Measurements from ENCODE around the gene TMEM179B.

GRCh38 chr11:62810748-62811147 is 23.5 kb downstream of the TMEM179B start:
- TF ChIP-seq, protein P1, sequence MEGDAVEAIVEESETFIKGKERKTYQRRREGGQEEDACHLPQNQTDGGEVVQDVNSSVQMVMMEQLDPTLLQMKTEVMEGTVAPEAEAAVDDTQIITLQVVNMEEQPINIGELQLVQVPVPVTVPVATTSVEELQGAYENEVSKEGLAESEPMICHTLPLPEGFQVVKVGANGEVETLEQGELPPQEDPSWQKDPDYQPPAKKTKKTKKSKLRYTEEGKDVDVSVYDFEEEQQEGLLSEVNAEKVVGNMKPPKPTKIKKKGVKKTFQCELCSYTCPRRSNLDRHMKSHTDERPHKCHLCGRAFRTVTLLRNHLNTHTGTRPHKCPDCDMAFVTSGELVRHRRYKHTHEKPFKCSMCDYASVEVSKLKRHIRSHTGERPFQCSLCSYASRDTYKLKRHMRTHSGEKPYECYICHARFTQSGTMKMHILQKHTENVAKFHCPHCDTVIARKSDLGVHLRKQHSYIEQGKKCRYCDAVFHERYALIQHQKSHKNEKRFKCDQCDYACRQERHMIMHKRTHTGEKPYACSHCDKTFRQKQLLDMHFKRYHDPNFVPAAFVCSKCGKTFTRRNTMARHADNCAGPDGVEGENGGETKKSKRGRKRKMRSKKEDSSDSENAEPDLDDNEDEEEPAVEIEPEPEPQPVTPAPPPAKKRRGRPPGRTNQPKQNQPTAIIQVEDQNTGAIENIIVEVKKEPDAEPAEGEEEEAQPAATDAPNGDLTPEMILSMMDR (conservative IDR thresholded peaks at IDR 0.05 in 1 of 2, IDR thresholded peaks at IDR 0.05 in 1 of 2; ENCODE audit: extremely low read depth in 1 of 2, insufficient read depth in 1 of 2, low read depth in 1 of 2, low read length in 2 of 2) = no peak
- no peak for TF ChIP-seq EZH2 (IDR thresholded peaks at IDR 0.05; ENCODE audit: borderline replicate concordance, low read length)

All from mammary epithelial cell (primary cell).